Stimulated activated CD8-positive, alpha-beta memory T cell treated with anti-CD3 and anti-CD28 coated beads, Interleukin-15, amount 100 ng/mL, for 24 hours (primary cell): ENCODE measurements around the gene SIN3B.

Experiments
- DNase-seq: peaks from one replicate; pipeline ENCODE4 v3.0.0-alpha.2; 2020; ENCODE audit warnings: low read depth

Gene SIN3B

DNA sequence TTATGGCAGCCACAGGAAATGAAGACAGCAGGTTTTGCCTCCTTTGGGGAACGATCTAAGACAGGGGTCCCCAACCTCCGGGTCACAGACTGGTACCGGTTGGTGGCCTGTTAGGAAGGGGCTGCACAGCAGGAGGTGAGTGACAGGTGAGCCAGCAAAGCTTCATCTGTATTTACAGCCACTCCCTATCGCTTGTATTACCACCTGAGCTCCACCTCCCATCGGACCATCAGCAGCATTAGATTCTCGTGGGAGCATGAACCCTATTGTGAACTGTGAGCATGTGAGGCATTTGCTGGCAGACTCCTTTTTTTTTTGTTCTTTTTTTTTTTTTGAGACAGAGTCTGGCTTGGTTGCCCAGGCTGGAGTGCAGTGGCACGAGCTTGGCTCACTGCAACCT, 81.8 kb downstream of the SIN3B start:
- DNase-seq: no peak

GRCh38 chr19:16912780-16913179, 83.6 kb downstream of the SIN3B start:
- DNase-seq: no peak

- no peak for DNase-seq
Measured at GRCh38 chr19:16914421-16914820, 85.2 kb downstream of the SIN3B start.

GRCh38 chr19:16915135-16915534, 85.9 kb downstream of the SIN3B start:
- no peak for DNase-seq

- DNase-seq: no peak
Measured at GRCh38 chr19:16915734-16916133, 86.5 kb downstream of the SIN3B start.

DNA sequence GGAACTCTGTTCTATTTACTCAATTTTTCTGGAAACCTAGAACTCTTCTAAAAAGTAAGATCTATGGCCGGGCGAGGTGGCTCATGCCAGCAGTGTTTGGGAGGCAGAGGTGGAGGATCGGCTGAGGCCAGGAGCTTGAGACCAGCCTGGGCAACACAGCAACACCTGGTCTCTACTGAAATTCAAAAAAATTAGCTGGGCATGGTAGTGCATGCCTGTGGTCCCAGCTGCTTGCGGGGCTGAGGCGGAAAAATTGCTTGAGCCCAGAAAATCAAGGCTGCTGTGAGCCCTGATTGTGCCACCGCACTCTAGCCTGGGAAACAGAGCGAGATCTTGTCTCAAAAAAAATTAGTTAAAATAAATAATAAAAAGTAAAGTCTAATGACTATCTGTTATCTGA, 88.2 kb downstream of the SIN3B start:
- DNase-seq: no peak

DNA sequence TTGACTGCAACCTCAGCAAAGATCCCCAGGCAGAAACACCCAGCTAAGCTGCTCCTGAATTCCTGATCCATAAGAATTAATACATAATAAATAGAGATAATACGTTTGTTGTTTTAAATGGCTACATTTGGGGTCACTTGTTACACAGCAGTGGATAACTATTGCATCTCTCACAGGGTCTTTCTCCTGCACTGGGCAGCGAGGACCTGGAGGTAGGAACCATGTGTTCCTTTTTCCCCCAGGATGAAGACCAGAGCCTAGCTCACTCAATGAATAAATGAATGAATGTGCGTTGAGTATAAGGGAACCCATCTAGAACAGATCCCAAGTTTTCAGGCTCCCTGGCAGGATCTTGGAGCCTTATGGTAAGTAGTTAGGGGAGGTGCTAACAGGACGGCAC, 90.3 kb downstream of the SIN3B start:
- DNase-seq: no peak

DNA sequence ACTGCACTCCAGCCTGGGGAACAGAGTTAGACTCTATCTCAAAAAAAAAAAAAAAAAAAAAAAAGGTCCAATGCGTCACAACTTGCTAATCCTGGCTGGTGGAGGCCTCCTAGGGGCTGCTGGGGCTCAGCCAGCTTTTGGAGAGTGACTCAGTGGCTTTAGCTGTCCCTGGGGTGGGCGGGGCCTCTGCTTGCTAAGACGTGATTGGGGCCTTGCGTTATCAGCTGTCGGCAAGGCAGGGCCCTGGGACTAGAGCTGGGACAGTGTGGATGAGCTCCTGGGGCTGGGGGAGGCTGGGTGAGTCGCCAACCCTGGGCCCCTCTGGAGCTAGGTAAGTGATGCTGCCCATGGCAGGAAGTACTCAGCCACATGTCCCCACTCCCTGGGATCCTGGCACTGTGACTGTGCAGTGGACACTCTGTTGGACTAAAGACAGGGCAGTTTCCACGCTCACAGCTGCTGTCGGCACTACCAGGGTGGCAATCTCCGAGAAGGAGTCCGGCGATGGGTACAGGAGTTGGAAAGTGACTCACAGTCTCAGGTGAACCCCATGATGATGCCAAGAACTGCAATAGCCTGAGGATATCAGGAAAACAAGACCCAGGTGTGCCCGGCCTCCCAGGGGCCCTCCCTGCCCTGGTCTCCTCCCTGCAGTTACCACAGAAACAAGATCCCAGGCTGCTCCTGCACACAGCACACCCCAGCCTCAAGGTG, 91.8 kb downstream of the SIN3B start:
- no peak for DNase-seq

- DNase-seq: no peak
Measured at GRCh38 chr19:16921766-16922591, 92.8 kb downstream of the SIN3B start.

DNA sequence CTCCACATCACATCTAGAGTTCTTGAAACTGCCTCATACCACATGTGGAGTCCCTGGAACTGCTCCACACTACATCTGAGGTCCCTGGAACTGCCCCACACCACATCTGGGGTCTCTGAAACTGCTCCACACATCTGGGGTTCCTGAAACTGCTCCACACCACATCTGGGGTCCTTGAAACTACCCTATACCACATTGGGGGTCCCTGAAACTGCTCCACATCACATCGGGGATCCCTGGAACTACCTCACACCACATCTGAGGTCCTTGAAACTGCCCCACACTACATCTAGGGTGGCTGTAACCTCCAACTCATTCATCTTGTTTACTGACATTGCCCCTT, 93.4 kb downstream of the SIN3B start:
- DNase-seq: no peak

DNA sequence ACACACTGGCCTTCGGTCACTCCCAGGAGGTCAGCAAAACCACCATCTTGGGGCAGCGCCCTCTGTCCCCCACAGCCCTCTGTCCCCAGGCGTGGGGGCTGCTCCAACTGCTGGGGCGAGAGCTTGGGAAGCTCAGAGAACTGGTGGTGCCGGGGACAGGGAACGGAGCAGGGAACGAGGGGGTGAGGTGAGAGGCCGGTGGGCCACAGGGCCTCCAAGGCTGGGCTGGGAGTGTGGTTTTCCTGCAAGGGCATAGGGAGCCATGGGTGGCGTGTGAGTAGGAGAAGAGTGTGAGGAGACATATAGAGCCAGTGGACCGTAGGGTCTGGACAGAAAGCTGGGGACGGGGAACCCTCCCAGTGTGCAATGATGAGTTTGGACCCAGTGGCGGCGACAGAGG, 93.8 kb downstream of the SIN3B start:
- no peak for DNase-seq

GRCh38 chr19:16927883-16928282, 98.7 kb downstream of the SIN3B start:
- no peak for DNase-seq

DNA sequence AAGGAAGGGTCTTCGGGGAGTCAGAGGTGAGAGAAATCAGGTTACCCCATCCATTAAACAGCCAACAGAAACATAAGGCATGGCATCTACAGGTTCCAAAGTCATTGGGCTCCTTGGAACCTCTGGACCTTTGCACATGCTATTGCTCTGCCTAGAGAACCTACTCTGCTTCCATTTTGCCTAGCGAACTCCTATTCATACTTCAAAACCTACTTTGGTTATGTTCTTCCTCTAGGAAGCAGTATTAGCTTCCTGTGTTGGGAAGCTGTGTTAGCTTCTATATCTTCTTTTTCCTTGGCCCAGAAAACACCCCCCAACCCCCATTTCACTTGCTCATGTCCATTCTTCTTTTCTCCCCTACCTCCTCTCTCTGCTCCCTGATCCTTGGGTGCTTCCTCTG, 99.2 kb downstream of the SIN3B start:
- DNase-seq: no peak

DNA sequence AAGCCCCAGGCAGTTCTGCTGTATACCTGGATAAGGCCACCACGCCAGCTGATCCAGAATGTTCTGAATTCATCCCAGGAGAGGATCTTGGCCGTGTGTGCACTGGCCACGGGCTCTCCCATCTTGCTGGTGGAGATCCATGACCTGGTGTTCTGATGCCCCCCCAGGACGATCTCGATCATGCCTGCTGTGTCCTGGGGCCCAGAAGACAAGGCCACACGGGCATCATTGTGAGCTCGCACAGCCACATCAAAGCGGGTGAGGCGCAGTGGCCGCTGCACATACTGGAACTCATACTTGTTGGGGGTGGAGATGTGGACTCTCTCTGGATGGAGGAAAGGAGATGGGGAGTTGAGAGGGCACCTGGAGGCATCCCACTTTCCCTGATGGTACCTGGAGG, 99.7 kb downstream of the SIN3B start:
- no peak for DNase-seq
